Tibial artery (tissue), 4 donors: ENCODE results near the gene VCP.

Experiments
- DNase-seq, 2 donors: peaks; one replicate each; pipeline ENCODE4 v3.0.0-alpha.2; 2019
- H3K27ac ChIP-seq, 2 donors: fragments of 200-600 bp; sonication (generic) in 1 of 2; 1 replicate in 1 of 2; 2 replicates in 1 of 2; pipeline ENCODE4 v1.5.1; 2018 to 2019; ENCODE audit warnings: mild to moderate bottlenecking in 1 of 2
- H3K27me3 ChIP-seq, 2 donors: fragments of 200-600 bp; sonication (generic) in 1 of 2; one replicate each; pipeline versions ENCODE4 v1.5.1 to v1.6.0; 2016 to 2019
- H3K36me3 ChIP-seq, 3 donors: fragments of 200-600 bp; sonication (generic) in 2 of 3; one replicate each; pipeline ENCODE4 v1.5.1; 2016 to 2019; ENCODE audit warnings: mild to moderate bottlenecking in 2 of 3
- H3K4me1 ChIP-seq, 4 donors: fragments of 200-600 bp; sonication (generic) in 2 of 4; 1 replicate in 3 of 4; 2 replicates in 1 of 4; pipeline ENCODE4 v1.5.1; 2016 to 2019
- H3K4me3 ChIP-seq, 2 donors: fragments of 200-600 bp; sonication (generic) in 1 of 2; 1 replicate in 1 of 2; 2 replicates in 1 of 2; pipeline ENCODE4 v1.5.1; 2018 to 2019; ENCODE audit warnings: mild to moderate bottlenecking in 2 of 2
- H3K9me3 ChIP-seq, 3 donors: fragments of 200-600 bp; sonication (generic) in 1 of 3; one replicate each; pipeline ENCODE4 v1.5.1; 2016 to 2019
- intact Hi-C: fragments of 100-400 bp; cut with DNase I; formaldehyde crosslinking; loops from one replicate; pipeline ENCODE4 v1.15.0; 2023; ENCODE audit warnings: low total_unique reads
- TF ChIP-seq, protein P1 (sequence below), 2 experiments: fragments of 200-600 bp in 1 of 2; fragments of 450-650 bp in 1 of 2; IDR thresholded peaks; one replicate each; pipeline ENCODE4 v1.5.1; 2017 to 2019; ENCODE audit warnings: antibody characterized with exemption in 2 of 2, mild to moderate bottlenecking in 1 of 2, moderate library complexity in 1 of 2

Gene VCP

GRCh38 chr9:35102465-35102768 is 30.0 kb upstream of the VCP start:
- peaks cover 36 to 57% (median 51%) of the 10 kb centered on the region in 3 donors for H3K36me3 ChIP-seq
- H3K9me3 ChIP-seq, result no peaks in the 10 kb centered on the region
- DNase-seq, result no peak
- intact Hi-C loops, result no loop called here
- peaks cover 0 to 26% (median 21%) of the 10 kb centered on the region in 4 donors for H3K4me1 ChIP-seq
- H3K4me3 ChIP-seq, result peak overlapping the region; percentile 58 to 67
- H3K27me3 ChIP-seq, result no peaks in the 10 kb centered on the region
- H3K27ac ChIP-seq, result peak overlapping the region; percentile 86
- TF ChIP-seq, protein P1, sequence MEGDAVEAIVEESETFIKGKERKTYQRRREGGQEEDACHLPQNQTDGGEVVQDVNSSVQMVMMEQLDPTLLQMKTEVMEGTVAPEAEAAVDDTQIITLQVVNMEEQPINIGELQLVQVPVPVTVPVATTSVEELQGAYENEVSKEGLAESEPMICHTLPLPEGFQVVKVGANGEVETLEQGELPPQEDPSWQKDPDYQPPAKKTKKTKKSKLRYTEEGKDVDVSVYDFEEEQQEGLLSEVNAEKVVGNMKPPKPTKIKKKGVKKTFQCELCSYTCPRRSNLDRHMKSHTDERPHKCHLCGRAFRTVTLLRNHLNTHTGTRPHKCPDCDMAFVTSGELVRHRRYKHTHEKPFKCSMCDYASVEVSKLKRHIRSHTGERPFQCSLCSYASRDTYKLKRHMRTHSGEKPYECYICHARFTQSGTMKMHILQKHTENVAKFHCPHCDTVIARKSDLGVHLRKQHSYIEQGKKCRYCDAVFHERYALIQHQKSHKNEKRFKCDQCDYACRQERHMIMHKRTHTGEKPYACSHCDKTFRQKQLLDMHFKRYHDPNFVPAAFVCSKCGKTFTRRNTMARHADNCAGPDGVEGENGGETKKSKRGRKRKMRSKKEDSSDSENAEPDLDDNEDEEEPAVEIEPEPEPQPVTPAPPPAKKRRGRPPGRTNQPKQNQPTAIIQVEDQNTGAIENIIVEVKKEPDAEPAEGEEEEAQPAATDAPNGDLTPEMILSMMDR (IDR thresholded peaks at IDR 0.05), result no peak

GRCh38 chr9:35097573-35097972 is 25.1 kb upstream of the VCP start:
- no peak for DNase-seq
- TF ChIP-seq, protein P1 (IDR thresholded peaks at IDR 0.05), result no peak
- H3K27me3 ChIP-seq, result no peaks in the 10 kb centered on the region

DNA sequence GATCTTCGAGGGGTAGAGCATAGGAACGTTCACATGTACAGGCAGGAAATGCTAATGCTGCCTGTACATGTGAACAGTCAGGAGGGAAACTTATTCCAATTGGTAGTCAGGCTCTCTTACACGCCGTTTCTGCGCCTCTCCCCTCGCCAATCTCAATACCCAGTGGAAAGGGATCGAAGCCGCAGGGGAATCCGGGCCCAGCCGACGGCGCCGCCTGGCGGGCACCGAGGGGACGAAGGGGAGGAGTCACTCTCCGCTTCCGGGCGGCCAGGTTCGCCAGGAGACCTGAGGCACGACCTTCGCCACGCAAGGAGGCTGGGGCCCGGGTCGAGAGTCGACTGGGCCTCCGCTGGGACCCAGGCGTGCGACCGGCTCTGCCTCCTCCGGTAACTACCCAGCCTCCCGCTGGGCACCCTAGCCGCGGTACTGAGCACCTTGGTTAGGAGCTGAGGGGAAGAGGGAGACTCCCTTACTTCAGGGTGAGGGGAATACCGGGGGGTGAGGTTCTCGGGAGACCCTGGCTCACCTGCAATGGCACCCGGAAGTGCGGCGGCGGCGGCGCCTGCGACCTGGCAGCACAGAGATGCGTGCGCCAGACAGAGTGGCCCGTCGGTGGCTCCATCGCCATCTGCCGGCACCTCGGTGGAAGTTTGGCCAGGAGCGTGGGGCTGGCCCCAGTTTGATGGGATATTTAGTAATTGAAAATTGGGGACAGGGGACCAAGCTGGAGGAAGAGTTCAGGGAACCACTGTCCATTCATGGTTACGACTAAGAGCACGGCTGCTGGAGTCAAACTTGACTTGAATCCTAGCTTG is 23.8 kb upstream of the VCP start, which contains the start of gene PIGO:
Gene PIGO (minus strand): TSS at position 557 of the 815 bp plus-strand sequence. CDS start 1,026 bp downstream, outside the sequence.
- TF ChIP-seq, protein P1 (IDR thresholded peaks at IDR 0.05), result peak; percentile 65 to 72
- H3K4me1 ChIP-seq, result peaks cover 0 to 20% (median 10%) of the 10 kb centered on the region in 4 donors
- peak within 1 kb of the TSS; percentile 76 to 87 for H3K4me3 ChIP-seq
- no peaks in the 10 kb centered on the region for H3K9me3 ChIP-seq
- peak within 1 kb of the TSS; percentile 94 to 96 for H3K27ac ChIP-seq
- no peaks in the 10 kb centered on the region for H3K27me3 ChIP-seq
- peak; percentile 84 to 92 for DNase-seq
- intact Hi-C loops, result loop anchor here (5.0 kb wide), 1 partner anchor 194 kb away; no protein-coding TSS in a partner anchor
- peaks cover 15 to 54% (median 45%) of the 10 kb centered on the region in 3 donors for H3K36me3 ChIP-seq

More at GRCh38 chr9:35097573-35097972, 25.1 kb upstream of the VCP start:
- no peaks in the 10 kb centered on the region for H3K9me3 ChIP-seq
- peaks cover 4 to 43% (median 32%) of the 10 kb centered on the region in 3 donors for H3K36me3 ChIP-seq
- H3K4me1 ChIP-seq, result peaks cover 0 to 33% (median 21%) of the 10 kb centered on the region in 4 donors
- H3K4me3 ChIP-seq, result no peak overlapping the region
- H3K27ac ChIP-seq, result no peak overlapping the region
- intact Hi-C loops, result loop anchor here (5.0 kb wide), 1 partner anchor 195 kb away; no protein-coding TSS in a partner anchor

DNA sequence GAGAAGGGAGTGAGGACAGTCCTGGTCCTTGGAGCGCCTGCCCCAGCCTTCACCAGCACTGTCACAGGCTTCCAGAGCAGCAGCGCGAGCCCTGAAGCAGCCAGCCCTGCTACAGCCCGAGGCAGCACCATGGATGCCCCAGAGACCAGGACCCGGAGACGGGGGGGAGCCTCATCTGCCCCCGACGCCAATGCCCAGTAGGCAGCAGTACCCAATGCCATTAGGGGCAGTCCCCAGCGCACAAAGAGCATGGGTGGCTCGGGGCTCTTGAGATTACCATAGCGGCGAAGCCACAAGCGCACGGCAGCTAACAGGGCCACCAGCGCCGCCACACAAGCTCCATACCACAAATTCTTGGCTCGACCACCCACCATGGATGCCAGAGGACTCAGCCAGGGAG is 19.1 kb upstream of the VCP start:
- Histone ChIP-seq H3K27ac (no peak overlapping the region), H3K4me3 (no peak overlapping the region), H3K4me1 (peaks cover 0 to 12% (median 8%) of the 10 kb centered on the region in 4 donors), H3K9me3 (no peaks in the 10 kb centered on the region), H3K27me3 (no peaks in the 10 kb centered on the region), H3K36me3 (peaks cover 33 to 79% (median 67%) of the 10 kb centered on the region in 3 donors)
- no peak for DNase-seq
- TF ChIP-seq, protein P1 (IDR thresholded peaks at IDR 0.05), result no peak
- intact Hi-C loops, result no loop called here

GRCh38 chr9:35089434-35089833 is 17.0 kb upstream of the VCP start:
- H3K27ac ChIP-seq, result no peak overlapping the region

More at GRCh38 chr9:35089434-35089833, 17.0 kb upstream of the VCP start:
- no peaks in the 10 kb centered on the region for H3K9me3 ChIP-seq
- H3K4me3 ChIP-seq, result no peak overlapping the region
- TF ChIP-seq, protein P1 (IDR thresholded peaks at IDR 0.05), result no peak
- peaks cover 33 to 94% (median 67%) of the 10 kb centered on the region in 3 donors for H3K36me3 ChIP-seq
- DNase-seq, result no peak
- no peaks in the 10 kb centered on the region for H3K27me3 ChIP-seq
- no peaks in the 10 kb centered on the region for H3K4me1 ChIP-seq
- intact Hi-C loops, result no loop called here
